SK-N-MC (cell line): ENCODE data around the gene MAPKBP1.
"Not testable (repeated sequence)": the region's sequence is repeated elsewhere in the genome, so short reads cannot be mapped to it uniquely, and the experiment has no call there.

Source experiments
- EZH2 ChIP-seq: fragments of 200-600 bp; sonication (generic); IDR thresholded peaks from one replicate; pipeline ENCODE4 v1.6.1; 2017; ENCODE audit warnings: antibody characterized with exemption
- POLR2AphosphoS5 ChIP-seq: IDR thresholded peaks from 2 replicates; pipeline ENCODE4 v1.6.1; 2012; ENCODE audit warnings: mild to moderate bottlenecking, low read depth, low read length, borderline replicate concordance

DNA sequence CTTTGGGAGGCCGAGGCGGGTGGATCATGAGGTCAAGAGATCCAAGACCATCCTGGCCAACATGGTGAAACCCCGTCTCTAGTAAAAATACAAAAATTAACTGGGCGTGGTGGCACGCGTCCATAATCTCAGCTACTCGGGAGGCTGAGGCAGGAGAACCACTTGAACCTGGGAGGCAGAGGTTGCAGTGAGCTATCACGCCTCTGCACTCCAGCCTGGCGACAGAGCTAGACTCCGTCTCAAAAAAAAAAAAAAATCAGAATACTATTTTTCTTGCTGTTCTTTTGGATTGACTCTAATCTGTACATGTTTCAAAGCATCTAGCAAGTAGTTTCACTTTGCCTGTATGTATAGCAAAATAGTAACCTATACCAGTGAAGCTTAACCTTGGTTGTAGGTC lies 38.8 kb upstream of the MAPKBP1 start:
- TF ChIP-seq POLR2AphosphoS5, EZH2: not testable (repeated sequence)
